K562 (cell line): ENCODE measurements around the gene TMEFF1. TPM values are rescaled to one million over a fixed set of nuclear protein-coding genes. Genes with fewer than 3 reads are reported as not detected.

ENCODE experiments used
- ATAC-seq: fragments of 200-7000 bp; cut with Tn5 transposase; 3 replicates; pipeline ENCODE4 v1.9.1; 2020; ENCODE audit warnings: moderate library complexity
- BruUV-seq: library from RNA; stranded (reverse); fragments of 400-500 nt; replicated peaks from 2 replicates; lab custom pipeline; 2021; lab: Mats Ljungman, UMichigan
- CTCF ChIA-PET: fragments of 300-600 bp; formaldehyde crosslinking; extraction: SDS; loops from one replicate; lab custom pipeline; 2021; ENCODE audit warnings: low intra/inter-chr PET ratio; lab: Yijun Ruan, JAX
- POLR2A ChIA-PET: fragments of 300-600, 350-650 bp; sonication (Branson Sonifier 250); formaldehyde crosslinking; extraction: SDS; loops from one replicate; lab custom pipeline; 2021; ENCODE audit warnings: antibody characterized with exemption, inconsistent platforms; lab: Yijun Ruan, JAX
- DNase-seq, 4 experiments: peaks; one replicate each; pipeline versions ENCODE4 v3.0.0 to v3.0.0-alpha.2; 2011 to 2018; ENCODE audit warnings: low spot score in 3 of 4, mixed read lengths in 3 of 4; ENCODE audit errors: extremely low read depth in 1 of 4
- FAIRE-seq: peaks from 2 replicates; lab custom pipeline; 2011; peaks lifted over from hg19 to GRCh38; lab: Jason Lieb, UNC
- H2AFZ ChIP-seq: 2 replicates; pipeline ENCODE4 v1.6.0; 2011; ENCODE audit warnings: low read depth, low read length, control low read depth, inconsistent platforms
- H3K27ac ChIP-seq: fragments of 200-600 bp; 3 replicates; pipeline ENCODE4 v1.8.0; 2011; ENCODE audit warnings: low read depth, mild to moderate bottlenecking, control low read depth, inconsistent platforms, low read length, moderate library complexity, mixed read lengths; ENCODE audit errors: extremely low read depth
- H3K27me3 ChIP-seq, 2 experiments: fragments of 300-600 bp in 1 of 2; 2 replicates in 1 of 2; 3 replicates in 1 of 2; pipeline versions ENCODE4 v1.6.0 to v1.8.0; 2011; ENCODE audit warnings: inconsistent platforms in 2 of 2, low read length in 2 of 2, mild to moderate bottlenecking in 1 of 2, mixed read lengths in 1 of 2, moderate library complexity in 1 of 2; ENCODE audit not compliant: control insufficient read depth in 2 of 2, insufficient read depth in 2 of 2
- H3K36me3 ChIP-seq: fragments of 300-600 bp; 3 replicates; pipeline ENCODE4 v1.8.0; 2011; ENCODE audit warnings: mild to moderate bottlenecking, low read length, inconsistent platforms; ENCODE audit not compliant: control insufficient read depth, insufficient read depth
- H3K4me1 ChIP-seq, 2 experiments: fragments of 200-600 bp in 1 of 2; replicated peaks in 1 of 2; 2 replicates in 1 of 2; 3 replicates in 1 of 2; pipeline versions ENCODE4 v1.5.1 to v1.8.0; 2011; ENCODE audit warnings: inconsistent platforms in 2 of 2, low read length in 2 of 2, mild to moderate bottlenecking in 1 of 2, mixed read lengths in 1 of 2, moderate library complexity in 1 of 2; ENCODE audit not compliant: control insufficient read depth in 2 of 2, insufficient read depth in 2 of 2
- H3K4me2 ChIP-seq: 2 replicates; pipeline ENCODE4 v1.6.1; 2011; ENCODE audit warnings: low read length, control low read depth, inconsistent platforms, mixed read lengths; ENCODE audit not compliant: insufficient read depth
- H3K4me3 ChIP-seq: fragments of 200-600 bp; sonication (generic), shearing (Covaris generic); 2 replicates; pipeline ENCODE4 v1.5.1; 2016; ENCODE audit warnings: control low read depth, inconsistent platforms
- H3K79me2 ChIP-seq: fragments of 200-600 bp; 3 replicates; pipeline ENCODE4 v1.8.0; 2011; ENCODE audit warnings: low read length, inconsistent platforms; ENCODE audit not compliant: control insufficient read depth, insufficient read depth
- H3K9ac ChIP-seq, 2 experiments: 2 replicates each; pipeline versions ENCODE4 v1.6.0 to v1.6.1; 2011; ENCODE audit warnings: low read depth in 2 of 2, low read length in 2 of 2, control low read depth in 1 of 2, inconsistent platforms in 1 of 2, mild to moderate bottlenecking in 1 of 2, mixed read lengths in 1 of 2; ENCODE audit not compliant: insufficient read depth in 1 of 2
- H3K9me1 ChIP-seq: one replicate; pipeline ENCODE4 v1.6.0; 2011; ENCODE audit warnings: inconsistent platforms, mild to moderate bottlenecking, low read length, moderate library complexity; ENCODE audit not compliant: control insufficient read depth, insufficient read depth
- H3K9me3 ChIP-seq: replicated peaks from 2 replicates; pipeline ENCODE4 v1.5.1; 2011; ENCODE audit warnings: low read depth, low read length, inconsistent platforms; ENCODE audit not compliant: control insufficient read depth, insufficient read depth
- H4K20me1 ChIP-seq: replicated peaks from 2 replicates; pipeline ENCODE4 v1.6.1; 2011; ENCODE audit warnings: low read length, inconsistent platforms, mixed read lengths; ENCODE audit not compliant: control insufficient read depth, insufficient read depth
- ARID3B ChIP-seq: fragments of 250-450 bp; sonication (Bioruptor Pico); IDR thresholded peaks from 2 replicates; pipeline ENCODE4 v1.4.0; 2020; ENCODE audit warnings: borderline replicate concordance
- ATF3 ChIP-seq, 2 experiments: fragments of 450-650 bp in 1 of 2; sonication (generic) in 1 of 2; formaldehyde crosslinking in 1 of 2; IDR thresholded peaks in 1 of 2; conservative IDR thresholded peaks in 1 of 2; 2 replicates each; pipeline versions ENCODE4 v1.6.1 to v1.8.1; 2016 to 2023; ENCODE audit warnings: mild to moderate bottlenecking in 2 of 2, moderate library complexity in 2 of 2, inconsistent platforms in 1 of 2, missing genetic modification reagents in 1 of 2
- ATF6 ChIP-seq: sonication (generic); formaldehyde crosslinking; IDR thresholded peaks from 2 replicates; pipeline ENCODE4 v1.4.0; 2020; ENCODE audit warnings: mild to moderate bottlenecking, missing genetic modification reagents
- COPS2 ChIP-seq: fragments of 450-650 bp; conservative IDR thresholded peaks from 2 replicates; pipeline ENCODE4 v1.6.1; 2016; ENCODE audit warnings: mild to moderate bottlenecking, moderate library complexity
- CXXC5 ChIP-seq: fragments of 250-450 bp; sonication (Bioruptor Pico); IDR thresholded peaks from 2 replicates; pipeline ENCODE4 v1.8.0; 2022; ENCODE audit warnings: inconsistent platforms, mild to moderate bottlenecking, moderate library complexity
- EP400 ChIP-seq: fragments of 450-650 bp; IDR thresholded peaks from 2 replicates; pipeline ENCODE4 v1.6.1; 2017; ENCODE audit warnings: antibody characterized with exemption, mild to moderate bottlenecking, moderate library complexity
- HNRNPUL1 ChIP-seq: fragments of 200-400 bp; formaldehyde crosslinking; IDR thresholded peaks from 2 replicates; pipeline ENCODE4 v1.6.1; 2017; ENCODE audit warnings: low read length
- KLF1 ChIP-seq: fragments of 450-650 bp; IDR thresholded peaks from 2 replicates; pipeline ENCODE4 v1.6.1; 2016; ENCODE audit warnings: missing genetic modification characterization, missing compliant biosample characterization
- NR3C1 ChIP-seq: sonication (generic); formaldehyde crosslinking; IDR thresholded peaks from 2 replicates; pipeline ENCODE4 v1.8.1; 2022; ENCODE audit warnings: missing genetic modification reagents
- RBM14 ChIP-seq: fragments of 200-400 bp; formaldehyde crosslinking; IDR thresholded peaks from 2 replicates; pipeline ENCODE4 v1.6.1; 2018; ENCODE audit warnings: low read depth, mild to moderate bottlenecking, low read length, moderate library complexity, borderline replicate concordance; ENCODE audit not compliant: insufficient read depth
- RFX1 ChIP-seq: fragments of 450-650 bp; IDR thresholded peaks from 2 replicates; pipeline ENCODE4 v1.6.1; 2016; ENCODE audit warnings: mild to moderate bottlenecking, moderate library complexity
- SMARCA4 ChIP-seq: fragments of 450-650 bp; IDR thresholded peaks from 2 replicates; pipeline ENCODE4 v1.6.1; 2016
- SRSF9 ChIP-seq: fragments of 200-400 bp; formaldehyde crosslinking; IDR thresholded peaks from 2 replicates; pipeline ENCODE4 v1.6.1; 2017; ENCODE audit warnings: low read depth, low read length, borderline replicate concordance
- SUPT5H ChIP-seq: fragments of 450-650 bp; IDR thresholded peaks from 2 replicates; pipeline ENCODE4 v1.6.1; 2016
- TAF1 ChIP-seq: IDR thresholded peaks from 2 replicates; pipeline ENCODE4 v1.6.1; 2011; ENCODE audit warnings: mild to moderate bottlenecking, low read length, moderate library complexity; ENCODE audit not compliant: insufficient read depth, control insufficient read depth, severe bottlenecking; ENCODE audit errors: extremely low read depth
- TFE3 ChIP-seq: fragments of 450-650 bp; formaldehyde crosslinking; IDR thresholded peaks from 2 replicates; pipeline ENCODE4 v1.4.0; 2020; ENCODE audit warnings: mild to moderate bottlenecking, mixed read lengths
- ZNF316 ChIP-seq: fragments of 450-650 bp; IDR thresholded peaks from 2 replicates; pipeline ENCODE4 v1.6.1; 2016
- ZNF408 ChIP-seq: fragments of 250-450 bp; sonication (Bioruptor Pico); IDR thresholded peaks from 2 replicates; pipeline ENCODE4 v1.4.0; 2020; ENCODE audit warnings: low read depth, mild to moderate bottlenecking, moderate library complexity
- WGBS: fragments of 100-300 bp; shearing (Covaris generic); methylation state at CpG from one replicate; pipeline ENCODE4 v1.1.6; 2016; ENCODE audit warnings: low coverage, mixed read lengths; ENCODE audit not compliant: insufficient coverage; ENCODE audit errors: missing lambda C conversion rate; 5-methylcytosine and 5-hydroxymethylcytosine counted together
- in situ Hi-C: fragments of 300-500 bp; cut with MboI; formaldehyde crosslinking; loops from 4 replicates; pipeline ENCODE4 v1.15.0; 2018; ENCODE audit warnings: inconsistent platforms, mixed read lengths
- intact Hi-C: fragments of 100-400 bp; cut with micrococcal nuclease; formaldehyde crosslinking; loops from 2 replicates; pipeline ENCODE4 v1.14.2; 2022
- polyA plus RNA-seq, 8 experiments: library from polyadenylated mRNA; depleted of rRNA in 4 of 8; stranded (reverse) in 5 of 8; unstranded in 3 of 8; fragments of >200 nt; fragmentation: Nextera tagmentation in 2 of 8; fragmentation: Illumina TruSeq in 1 of 8; extraction: Ambion mirVana in 2 of 8; extraction: Trizol in 1 of 8; gene quantifications; 2 replicates each; pipeline versions ENCODE4 v1.2.1 to v1.2.3, GENCODE V29; 2011 to 2014; ENCODE audit warnings: inconsistent platforms in 1 of 8, missing spikeins in 1 of 8
- total RNA-seq, 7 experiments: library from RNA; depleted of rRNA in 6 of 7; stranded (reverse); fragments of >200 nt in 6 of 7; fragmentation: Illumina TruSeq in 2 of 7; extraction: Trizol in 2 of 7; gene quantifications; 2 replicates each; pipeline versions ENCODE4 v1.2.1 to v1.2.3, GENCODE V29; 2011 to 2021; ENCODE audit warnings: low replicate concordance in 1 of 7

Gene TMEFF1
- total and polyA plus RNA-seq, 9 of the 15 experiments (the other 6 are each of a cell fraction or from before 2014, with no cell fraction given) = 0.07 to 1.1 (median 0.28) TPM; not detected in 2

GRCh38 chr9:100540327-100540726 lies 67.4 kb downstream of the TMEFF1 start:
- no peaks in the 10 kb centered on the region for H3K79me2 ChIP-seq
- H3K27ac ChIP-seq = no peak overlapping the region
- no peak overlapping the region for H3K4me2 ChIP-seq
- no peaks in the 10 kb centered on the region for H3K36me3 ChIP-seq
- no peak for ATAC-seq
- POLR2A ChIA-PET = interaction anchor here (1.2 to 1.4 kb wide), 2 partner anchors 8 to 13 kb away, joined by 4 to 5 read pairs; no protein-coding TSS in a partner anchor
- H3K4me1 ChIP-seq = no peaks in the 10 kb centered on the region
- no peaks in the 10 kb centered on the region for H3K9me1 ChIP-seq
- in situ Hi-C loops (no loop called here), intact Hi-C loops (no loop called here)
- no peak overlapping the region for H3K9ac ChIP-seq
- WGBS = 8% methylated on average over 9 of the region's 12 CpGs
- FAIRE-seq = no peak
- H2AFZ ChIP-seq = no peak overlapping the region
- BruUV-seq = no TSS peak
- DNase-seq = no peak
- H4K20me1 ChIP-seq = no peaks in the 10 kb centered on the region
- H3K4me3 ChIP-seq = no peak overlapping the region
- TF ChIP-seq CXXC5 (CRISPR knock-in tag) (no peak), ATF3 (IDR thresholded peaks at IDR 0.05) (no peak), ATF3 (CRISPR knock-in tag; conservative IDR thresholded peaks at IDR 0.05) (no peak), ARID3B (CRISPR knock-in tag) (no peak), COPS2 (no peak), ZNF316 (no peak), SMARCA4 (no peak), RBM14 (no peak), NR3C1 (CRISPR knock-in tag) (no peak), SRSF9 (no peak), ATF6 (CRISPR knock-in tag) (no peak), ZNF408 (no peak), TFE3 (CRISPR knock-in tag) (no peak), KLF1 (tag) (no peak), RFX1 (no peak), SUPT5H (no peak), TAF1 (no peak), EP400 (no peak), HNRNPUL1 (no peak)
- CTCF ChIA-PET = no interaction called here
- H3K27me3 ChIP-seq = peaks cover 0 to 7% of the 10 kb centered on the region in 2 experiments; a peak in 3 of 5 replicates
- H3K9me3 ChIP-seq = peaks cover 2% of the 10 kb centered on the region
